HG03064 (cell line): ENCODE measurements around the gene LRRC28.
"Not testable (repeated sequence)": the region's sequence is repeated elsewhere in the genome, so short reads cannot be mapped to it uniquely, and the experiment has no call there.

ENCODE experiments used
- ATAC-seq: cut with Tn5 transposase; IDR thresholded peaks from one replicate; pipeline ENCODE4 v1.9.1; 2021; ENCODE audit warnings: low read depth; ENCODE audit not compliant: unreplicated experiment

The LRRC28 gene

DNA sequence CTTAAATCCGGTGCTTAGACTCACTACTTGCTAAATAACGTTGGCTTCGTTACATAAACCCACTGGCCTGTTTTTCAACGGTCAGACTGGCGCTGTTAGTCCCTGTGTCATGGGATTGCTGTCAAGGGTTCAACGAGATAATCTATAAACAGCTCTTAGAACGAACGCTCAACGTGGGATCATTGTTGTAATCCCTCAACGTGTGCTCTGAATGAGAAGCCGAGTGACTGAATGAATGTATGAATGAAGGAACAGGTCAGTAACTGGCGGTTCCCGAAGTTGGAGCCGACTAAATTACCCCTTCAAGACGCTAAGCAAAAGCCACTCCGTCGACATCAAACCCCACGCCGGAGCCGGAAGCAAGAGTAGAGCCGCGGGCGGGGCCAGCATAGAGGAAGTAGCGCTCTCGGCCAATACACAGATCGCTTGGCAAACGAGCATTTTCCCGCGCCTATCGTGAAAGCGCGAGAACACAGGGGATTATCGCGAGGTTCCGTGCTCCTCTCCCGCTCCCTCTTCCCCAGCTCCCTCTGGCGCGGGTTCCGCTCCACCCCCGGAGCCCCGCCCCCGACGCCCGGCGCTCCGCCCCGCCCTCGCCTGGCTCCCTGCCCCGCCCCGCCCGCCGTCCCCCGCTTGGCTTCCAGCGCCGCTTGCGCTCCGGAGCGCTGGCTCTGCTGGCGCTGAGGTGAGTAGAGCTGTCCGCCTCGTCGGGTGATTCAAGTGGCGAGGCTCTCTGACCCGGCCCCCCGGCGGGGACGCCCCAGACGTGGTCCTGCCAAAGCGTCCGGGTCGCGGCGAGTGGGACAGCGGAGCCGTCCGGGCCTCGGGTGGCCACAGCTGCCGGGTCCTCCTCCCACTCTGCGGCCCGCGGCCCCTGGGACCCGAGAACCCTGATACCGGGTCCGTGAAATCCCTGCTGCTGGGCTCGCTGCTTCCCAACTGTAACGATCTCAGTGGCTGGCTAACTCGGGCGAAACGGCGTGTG, at the start of gene LRRC28:
TSS of gene LRRC28 (plus strand) at position 625 of the 985 bp plus-strand sequence. CDS start 4,477 bp downstream, outside the sequence.
- peak; percentile 94 for ATAC-seq

DNA sequence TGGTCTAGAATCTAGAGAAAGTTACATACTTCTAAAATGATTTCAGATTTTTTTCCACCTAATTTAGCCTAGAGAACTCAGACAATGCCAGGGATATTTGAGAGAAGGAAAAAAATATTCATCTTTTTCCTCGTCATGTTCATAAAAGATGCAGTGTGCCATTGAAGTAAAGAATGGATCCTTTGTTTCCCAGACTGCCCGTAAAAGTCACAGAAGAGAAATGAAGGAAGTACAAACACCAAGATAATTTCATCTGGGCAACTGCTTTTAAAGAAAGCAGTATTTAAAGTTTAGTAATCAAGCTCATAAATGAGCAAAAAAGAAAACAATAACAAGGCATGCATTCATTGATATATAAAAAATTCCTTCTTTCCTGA, 49.1 kb upstream of the LRRC28 start:
- ATAC-seq, result no peak

DNA sequence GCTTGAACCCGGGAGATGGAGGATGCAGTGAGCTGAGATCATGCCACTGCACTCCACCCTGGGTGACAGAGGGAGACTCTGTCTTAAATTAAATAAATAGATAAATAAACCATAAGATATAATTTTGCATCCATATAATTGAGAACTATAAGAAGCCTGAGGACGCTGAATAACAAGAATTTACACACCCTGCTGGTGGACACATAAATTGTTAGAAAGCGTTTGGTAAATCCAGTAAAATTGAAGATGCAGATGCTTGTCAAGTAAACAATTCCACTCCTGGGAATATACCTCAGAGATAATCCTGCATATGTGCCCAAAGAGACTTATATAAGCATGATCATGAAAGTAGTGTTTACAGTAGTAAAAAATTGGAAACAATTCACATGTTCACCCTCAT, 43.6 kb upstream of the LRRC28 start:
- ATAC-seq, result no peak

DNA sequence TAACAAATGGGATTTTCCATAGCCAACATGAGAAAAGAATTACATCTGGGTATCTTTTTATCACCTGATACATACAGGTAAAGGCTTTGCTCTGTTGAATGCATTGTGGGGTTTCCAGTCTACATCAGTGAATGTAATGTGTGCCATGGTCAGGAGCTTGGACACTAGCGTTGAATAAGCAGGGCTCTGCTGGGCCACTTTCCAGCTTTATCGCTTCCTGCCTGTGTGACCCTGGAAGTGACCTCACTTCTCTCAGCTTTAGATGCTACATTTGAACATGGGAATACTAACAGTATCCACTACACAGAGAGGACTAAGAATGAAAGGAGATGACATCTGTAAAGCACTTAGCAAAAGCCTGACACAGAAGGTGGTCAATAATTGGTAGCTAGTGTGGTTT, 42.0 kb upstream of the LRRC28 start:
- no peak for ATAC-seq

DNA sequence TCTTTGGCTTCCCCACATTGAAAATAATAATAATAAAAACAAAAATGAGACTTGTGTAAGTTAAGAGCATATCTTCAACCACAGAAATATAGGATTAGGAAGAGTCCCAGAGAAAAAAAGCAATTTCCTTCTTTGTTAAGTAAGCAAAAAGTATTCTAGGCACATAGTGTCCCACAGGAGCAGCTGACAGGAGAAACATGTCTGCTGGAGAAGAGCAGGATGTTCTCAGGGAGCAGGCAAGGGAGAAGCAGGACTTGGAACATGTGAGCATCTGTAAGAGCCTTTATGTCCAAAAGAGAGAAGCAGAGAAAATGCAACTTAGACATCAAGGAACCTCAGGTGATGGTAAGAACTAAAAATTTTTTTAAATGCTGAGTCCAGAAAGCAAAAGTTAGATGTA, 40.9 kb upstream of the LRRC28 start:
- no peak for ATAC-seq

DNA sequence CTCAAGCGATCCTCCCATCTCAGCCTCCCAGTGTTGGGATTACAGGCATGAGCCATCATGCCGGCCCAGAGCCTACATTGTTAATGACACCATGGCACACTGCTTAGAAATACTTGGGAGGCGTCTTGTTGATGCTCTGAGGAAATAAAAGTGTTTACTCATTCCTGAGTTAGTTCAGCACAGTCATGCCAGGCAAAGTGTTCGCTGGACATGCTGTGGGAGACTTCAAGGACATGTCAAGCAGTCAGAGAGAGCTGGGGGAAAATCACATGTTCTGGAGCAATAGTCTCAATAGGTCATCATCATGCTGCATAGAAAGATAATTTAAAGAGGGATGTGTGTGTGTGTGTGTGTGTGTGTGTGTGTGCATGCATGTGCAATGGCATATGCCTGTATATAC, 39.4 kb upstream of the LRRC28 start:
- ATAC-seq, result no peak

DNA sequence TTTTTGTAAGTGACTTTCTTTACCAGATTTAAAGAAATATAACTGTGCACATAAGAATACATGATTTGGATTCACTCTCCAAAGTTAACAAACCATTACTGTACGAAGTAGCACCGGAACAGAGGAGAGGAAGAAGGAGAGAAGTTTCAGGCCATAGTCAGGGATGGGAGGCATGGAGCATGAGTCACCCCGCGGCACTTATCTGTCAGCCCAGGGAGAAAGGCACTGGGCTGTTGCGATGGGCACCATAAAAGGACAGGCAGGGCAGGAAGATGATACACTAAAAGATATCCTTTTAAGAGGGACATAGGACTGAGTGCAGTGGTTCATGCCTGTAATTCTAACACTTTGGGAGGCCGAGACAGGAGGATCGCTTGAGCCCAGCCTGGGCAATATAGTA, 38.9 kb upstream of the LRRC28 start:
- ATAC-seq, result no peak

DNA sequence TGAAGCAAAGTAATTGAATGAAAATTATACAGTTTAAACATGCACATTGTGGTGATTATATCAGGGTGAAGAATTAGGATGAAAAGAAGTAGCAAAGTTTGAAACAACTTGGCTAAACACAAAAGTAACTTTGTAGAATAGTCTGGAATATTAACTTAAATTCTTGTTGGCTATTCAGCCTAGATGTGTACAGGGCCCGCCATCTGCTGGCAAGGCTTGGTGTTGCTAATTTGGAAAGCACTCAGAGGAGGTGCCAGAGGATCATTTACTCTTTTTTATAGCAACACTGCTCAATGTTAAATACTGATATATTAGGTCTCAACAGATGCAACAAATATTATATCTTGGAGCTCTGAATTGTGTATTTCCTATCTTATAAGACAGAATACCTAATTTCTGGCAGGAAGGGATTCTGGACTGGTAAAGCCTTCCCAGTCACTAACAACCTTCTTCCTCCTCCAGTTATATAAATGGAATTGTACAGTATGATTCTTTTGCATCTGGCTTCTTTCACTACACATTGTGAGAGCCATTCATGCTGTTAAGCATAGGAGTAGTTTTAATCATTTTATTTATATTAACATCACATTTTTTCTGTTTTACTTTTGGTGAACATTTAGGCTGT, 38.0 kb upstream of the LRRC28 start:
- no peak for ATAC-seq

DNA sequence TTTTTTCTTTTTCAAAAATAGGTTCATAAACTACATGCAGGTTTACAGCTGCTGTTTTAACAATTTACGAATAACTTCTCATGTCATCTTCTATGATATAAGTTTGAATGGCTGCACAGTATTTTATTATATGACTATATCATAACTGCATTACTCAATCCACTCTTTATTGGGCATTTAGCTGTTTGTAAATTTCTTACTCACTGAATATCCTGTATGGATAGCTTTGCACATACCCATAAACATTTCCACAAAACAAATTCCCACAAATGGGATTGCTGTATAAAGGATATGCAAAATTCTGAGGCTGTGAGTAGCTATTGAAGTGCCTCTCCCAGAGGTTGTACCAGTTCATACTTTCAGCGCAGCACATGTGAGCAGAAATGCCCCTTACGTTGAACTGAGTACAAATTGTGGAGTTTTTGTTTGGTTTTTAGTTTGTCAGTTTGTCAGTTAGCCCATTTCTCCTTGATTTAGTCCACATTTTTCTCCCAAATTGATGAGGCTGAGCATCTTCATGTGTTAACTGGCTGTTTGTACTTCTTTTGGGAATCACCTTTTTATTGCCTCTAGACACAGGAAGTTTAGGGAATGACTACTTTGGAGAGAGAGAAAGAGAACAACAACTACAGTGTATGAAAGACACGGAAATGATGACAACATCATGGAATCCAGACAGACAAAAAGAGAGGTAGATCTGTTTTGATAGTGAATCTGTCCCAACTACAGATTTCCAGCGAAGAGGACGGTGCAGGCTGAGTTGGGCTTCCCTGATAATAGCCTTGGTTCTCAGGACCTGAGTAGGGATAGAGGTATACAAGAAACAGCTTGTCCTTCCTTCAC, 26.7 kb upstream of the LRRC28 start:
- ATAC-seq, result no peak

DNA sequence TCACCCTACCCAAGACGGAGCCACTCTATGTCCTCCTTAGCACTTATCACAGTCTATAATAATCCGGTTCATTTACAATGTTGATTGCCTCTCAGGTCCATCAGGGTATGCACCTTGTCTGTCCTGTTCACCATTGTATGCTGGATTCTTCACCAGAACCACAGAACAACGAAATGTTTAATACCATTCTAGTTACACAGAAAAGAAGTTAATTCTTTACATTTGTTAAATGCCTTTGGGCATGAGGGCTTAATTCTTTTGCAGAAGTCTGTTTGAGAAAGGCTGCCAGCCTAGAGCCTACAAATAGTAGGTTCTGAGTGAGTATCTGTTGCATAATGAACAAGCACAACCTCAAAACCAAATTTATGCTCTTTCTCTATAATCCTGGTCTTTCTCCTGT, 24.5 kb upstream of the LRRC28 start:
- ATAC-seq, result no peak

DNA sequence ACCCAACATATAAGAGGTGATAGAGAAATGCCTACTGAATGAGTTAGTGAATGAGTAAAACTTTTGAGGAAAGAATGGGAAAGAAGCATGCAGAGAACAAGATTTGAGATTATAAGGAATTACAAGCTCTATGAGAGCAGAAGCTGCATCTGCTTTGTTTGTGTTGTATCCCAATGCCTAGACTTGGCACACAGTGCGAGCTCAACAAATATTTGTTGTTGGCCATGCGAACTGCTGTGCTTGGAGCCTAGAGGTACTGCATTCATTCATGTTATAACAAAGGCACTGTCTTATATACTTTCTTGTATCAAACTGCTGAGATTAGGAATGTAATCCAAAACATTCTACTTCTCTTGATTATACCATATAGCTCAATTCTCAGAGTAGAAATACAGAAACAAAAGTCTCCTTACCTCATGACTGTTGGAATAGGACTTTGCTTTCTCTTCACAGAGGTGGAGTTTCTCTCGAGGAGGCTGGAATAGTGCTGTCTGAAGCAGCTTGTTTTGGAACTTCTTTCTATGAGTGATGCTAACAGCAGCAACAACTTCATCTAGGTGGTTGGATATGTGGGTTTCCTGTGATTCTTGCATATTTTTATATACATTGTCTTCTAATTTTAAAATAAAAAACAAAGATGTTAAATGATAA, 23.0 kb upstream of the LRRC28 start:
- ATAC-seq, result no peak

DNA sequence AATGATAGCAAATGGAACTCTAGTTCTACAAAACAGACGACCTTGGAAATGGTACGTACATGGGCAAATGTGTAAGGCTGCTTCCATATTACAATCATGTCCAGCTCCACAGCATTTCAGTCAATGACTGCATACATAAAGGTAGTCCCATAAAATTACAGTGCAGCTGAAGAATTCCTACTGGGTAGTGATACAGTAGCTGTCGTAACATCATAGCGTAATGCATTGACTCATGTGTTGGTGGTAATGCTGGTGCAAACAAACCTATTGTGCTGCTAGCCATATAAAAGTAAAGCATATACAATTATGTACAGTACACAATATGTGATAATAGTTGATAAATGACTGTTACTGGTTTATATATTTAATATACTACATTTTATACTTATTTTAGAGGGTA, 20.4 kb upstream of the LRRC28 start:
- ATAC-seq, result no peak

DNA sequence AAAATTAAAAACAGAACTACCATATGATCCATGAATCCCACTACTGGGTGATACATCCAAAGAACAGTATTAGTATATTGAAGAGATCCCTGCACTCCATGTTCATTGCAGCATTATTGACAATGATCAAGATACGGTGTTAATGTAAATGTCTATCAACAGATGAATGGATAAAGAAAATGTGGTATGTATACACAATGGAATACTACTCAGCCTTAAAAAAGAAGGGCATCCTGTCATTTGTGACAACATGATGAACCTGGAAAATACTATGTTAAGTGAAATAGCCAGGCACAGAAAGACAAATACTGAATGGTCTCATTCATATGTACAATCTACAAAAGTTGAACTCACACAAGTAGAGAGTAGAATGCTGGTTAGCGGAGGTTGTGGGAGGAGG, 18.5 kb upstream of the LRRC28 start:
- no peak for ATAC-seq

DNA sequence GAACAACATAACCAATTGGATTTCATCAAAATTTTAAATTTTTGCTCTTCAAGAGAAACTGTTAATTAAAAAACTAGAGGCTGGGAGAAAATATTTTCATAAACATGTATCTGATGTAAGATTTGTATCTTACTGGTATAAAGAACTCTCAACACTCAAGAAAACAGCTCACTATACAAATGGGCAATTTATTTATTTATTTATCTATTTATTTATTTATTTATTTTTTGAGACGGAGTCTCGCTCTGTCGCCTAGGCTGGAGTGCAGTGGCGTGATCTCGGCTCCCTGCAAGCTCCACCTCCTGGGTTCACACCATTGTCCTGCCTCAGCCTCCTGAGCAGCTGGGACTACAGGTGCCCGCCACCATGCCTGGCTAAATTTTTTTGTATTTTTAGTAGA, 17.1 kb upstream of the LRRC28 start:
- not testable (repeated sequence) for ATAC-seq

DNA sequence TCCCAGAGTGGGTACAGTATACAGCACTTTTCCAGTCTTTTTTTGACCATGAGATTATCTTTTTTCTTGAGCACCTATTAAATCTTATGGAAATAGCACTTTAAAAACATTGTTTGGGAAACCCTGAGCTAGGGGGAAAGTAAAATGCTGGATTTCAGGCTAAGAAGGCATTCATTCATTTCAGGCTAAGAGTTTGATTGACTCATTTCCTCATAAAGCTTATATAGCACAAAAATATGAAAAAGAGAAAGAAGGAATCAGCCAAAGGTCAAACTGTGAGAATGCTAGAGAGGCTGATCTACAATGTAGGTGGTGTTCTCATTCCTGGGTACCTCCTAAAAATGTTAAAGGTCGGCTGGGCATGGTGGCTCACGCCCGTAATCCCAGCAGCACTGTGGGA, 12.4 kb upstream of the LRRC28 start:
- ATAC-seq, result no peak

DNA sequence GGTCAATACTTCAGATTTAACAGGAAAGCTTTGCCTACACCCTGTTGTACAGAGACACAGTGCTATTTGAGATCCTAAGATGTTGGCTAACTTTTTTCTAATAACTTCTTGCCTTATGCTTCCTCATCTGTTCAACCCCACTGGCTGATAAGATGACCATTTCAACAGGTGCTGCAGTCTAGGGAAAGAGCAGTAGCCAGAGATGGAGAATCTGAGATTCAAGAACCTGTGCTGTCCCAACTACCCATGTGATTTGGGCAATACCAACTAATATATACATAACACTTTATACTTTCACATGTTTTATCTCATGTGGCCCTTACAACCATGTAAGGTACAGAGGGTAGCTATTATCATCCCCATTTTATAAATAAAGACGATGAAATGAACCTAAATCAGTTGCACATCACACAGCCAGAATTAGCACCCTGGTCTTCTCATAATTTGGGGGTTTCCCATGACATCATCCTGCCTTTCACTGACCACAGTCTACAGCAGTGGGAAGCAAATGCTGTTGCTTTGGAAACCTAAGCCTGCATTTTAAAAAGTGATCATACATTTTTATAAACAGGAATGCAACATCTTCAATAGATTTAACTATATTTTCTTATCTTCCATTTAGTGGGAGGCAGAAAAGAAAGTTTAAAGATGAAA, 11.6 kb upstream of the LRRC28 start:
- peak; percentile 84 for ATAC-seq

DNA sequence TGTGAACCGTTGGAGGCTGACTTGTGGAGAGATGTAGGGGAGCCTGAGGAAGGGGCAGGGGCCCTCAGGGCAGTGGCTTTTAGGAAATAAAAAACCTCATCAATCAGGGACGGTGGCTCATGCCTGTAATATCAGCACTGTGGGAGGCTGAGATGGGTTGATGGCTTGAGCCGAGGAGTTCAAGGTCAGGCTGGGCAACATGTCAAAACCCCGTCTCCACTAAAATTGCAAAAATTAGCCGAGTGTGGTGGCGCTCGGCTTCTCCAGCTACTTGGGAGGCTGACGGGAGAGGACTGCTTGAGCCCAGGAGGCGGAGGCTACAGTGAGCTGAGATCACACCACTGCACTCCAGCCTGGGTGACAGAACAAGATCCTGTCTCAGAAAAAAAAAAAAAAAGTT, 9.5 kb upstream of the LRRC28 start:
- no peak for ATAC-seq

DNA sequence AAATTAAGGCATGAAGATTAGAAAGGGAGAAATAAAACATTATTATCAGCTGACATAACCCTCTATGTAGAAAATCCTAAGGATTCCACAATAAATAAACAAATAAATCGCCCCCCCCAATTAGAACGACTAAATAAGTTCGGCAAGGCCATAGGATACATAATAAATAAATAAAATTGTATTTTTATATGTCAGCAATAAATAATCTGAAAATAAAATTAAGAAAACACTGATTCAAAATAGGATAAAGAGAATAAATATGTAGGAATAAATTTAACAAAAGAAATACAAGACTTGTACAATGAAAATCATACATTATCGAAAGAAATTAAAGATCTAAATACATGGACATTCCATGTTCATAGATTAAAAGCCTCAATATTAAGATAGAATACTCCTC, 7.0 kb upstream of the LRRC28 start:
- no peak for ATAC-seq

DNA sequence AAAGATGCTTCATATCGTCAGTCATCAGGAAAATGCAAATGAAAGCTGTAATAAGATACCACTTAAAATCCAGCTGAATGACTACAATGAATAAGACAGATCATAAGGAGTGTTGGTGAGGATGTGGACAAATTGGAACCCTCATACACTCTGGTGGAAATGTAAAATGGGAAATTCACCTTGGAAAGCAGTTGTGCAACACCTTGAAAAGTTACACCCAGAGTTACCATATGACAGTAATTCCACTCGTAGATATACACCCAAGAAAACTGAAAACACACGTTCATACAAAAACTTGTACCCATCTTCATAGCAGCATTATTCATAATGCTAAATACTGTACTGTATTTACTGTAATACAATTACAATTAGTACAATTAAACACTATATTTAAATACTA, 4.2 kb upstream of the LRRC28 start:
- no peak for ATAC-seq
